OCI-LY1 (cell line): ENCODE measurements around the gene PDCD1LG2.

Experiments used
- EZH2 ChIP-seq: fragments of 200-600 bp; sonication (generic), shearing (Covaris generic); IDR thresholded peaks from 2 replicates; pipeline ENCODE4 v1.8.0; 2017; ENCODE audit warnings: borderline replicate concordance, mixed run types, mild to moderate bottlenecking, antibody characterized with exemption, low read length, moderate library complexity, mixed read lengths
- TF ChIP-seq, protein P1 (sequence below): fragments of 200-600 bp; sonication (generic), shearing (Covaris generic); IDR thresholded peaks from 2 replicates; pipeline ENCODE4 v1.5.1; 2017; ENCODE audit warnings: mild to moderate bottlenecking, antibody characterized with exemption, low read length, moderate library complexity, mixed read lengths

DNA sequence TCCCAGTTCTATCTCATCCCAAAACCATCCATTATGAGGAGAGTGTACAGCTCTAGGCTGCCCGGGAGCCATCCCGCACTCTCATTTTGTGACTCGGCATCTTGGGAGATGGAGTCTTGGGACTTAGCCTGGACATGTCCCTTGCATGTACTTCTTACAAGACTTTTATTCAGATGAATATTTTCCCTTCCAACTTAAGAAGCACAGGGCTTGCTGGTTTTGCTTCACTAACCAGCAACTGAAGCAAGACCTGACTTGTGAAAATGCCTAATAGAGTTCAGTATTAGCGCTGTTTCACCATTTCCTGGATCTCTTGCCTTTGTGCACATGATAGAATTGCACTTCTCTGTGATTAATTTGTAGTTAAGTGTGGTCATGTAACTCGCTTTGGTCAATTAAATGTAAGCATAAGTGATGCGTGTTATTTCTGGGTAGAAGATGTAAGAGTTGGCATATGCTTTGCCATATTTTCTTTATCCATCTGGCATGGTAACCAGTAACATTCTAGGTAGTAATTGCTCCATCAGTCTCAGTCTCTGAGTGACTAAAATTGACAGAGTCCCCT lies 55.8 kb downstream of the PDCD1LG2 start:
- TF ChIP-seq, protein P1, sequence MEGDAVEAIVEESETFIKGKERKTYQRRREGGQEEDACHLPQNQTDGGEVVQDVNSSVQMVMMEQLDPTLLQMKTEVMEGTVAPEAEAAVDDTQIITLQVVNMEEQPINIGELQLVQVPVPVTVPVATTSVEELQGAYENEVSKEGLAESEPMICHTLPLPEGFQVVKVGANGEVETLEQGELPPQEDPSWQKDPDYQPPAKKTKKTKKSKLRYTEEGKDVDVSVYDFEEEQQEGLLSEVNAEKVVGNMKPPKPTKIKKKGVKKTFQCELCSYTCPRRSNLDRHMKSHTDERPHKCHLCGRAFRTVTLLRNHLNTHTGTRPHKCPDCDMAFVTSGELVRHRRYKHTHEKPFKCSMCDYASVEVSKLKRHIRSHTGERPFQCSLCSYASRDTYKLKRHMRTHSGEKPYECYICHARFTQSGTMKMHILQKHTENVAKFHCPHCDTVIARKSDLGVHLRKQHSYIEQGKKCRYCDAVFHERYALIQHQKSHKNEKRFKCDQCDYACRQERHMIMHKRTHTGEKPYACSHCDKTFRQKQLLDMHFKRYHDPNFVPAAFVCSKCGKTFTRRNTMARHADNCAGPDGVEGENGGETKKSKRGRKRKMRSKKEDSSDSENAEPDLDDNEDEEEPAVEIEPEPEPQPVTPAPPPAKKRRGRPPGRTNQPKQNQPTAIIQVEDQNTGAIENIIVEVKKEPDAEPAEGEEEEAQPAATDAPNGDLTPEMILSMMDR: no peak
- no peak for TF ChIP-seq EZH2
